ENCODE results near the gene CASS4.

Gene CASS4

GRCh38 chr20:56437196-56437960, 25.3 kb downstream of the CASS4 start:
- Histone ChIP-seq H3K27me3 (ENCODE audit: insufficient read depth, low read length, poor library complexity, severe bottlenecking) (no peaks in the 10 kb centered on the region), H3K4me1 (ENCODE audit: insufficient read depth, low read length, poor library complexity, severe bottlenecking) (peaks cover 28% of the 10 kb centered on the region), H3K9ac (ENCODE audit: low read depth, low read length, poor library complexity, severe bottlenecking) (no peak overlapping the region), H2AFZ (ENCODE audit: low read length) (no peak overlapping the region), H3F3A (ENCODE audit: low read depth) (no peaks in the 10 kb centered on the region), H4K20me1 (ENCODE audit: insufficient read depth, low read length, poor library complexity, severe bottlenecking) (no peaks in the 10 kb centered on the region), H3K36me3 (ENCODE audit: insufficient read depth, low read length) (no peaks in the 10 kb centered on the region), H3K79me2 (ENCODE audit: insufficient read depth, low read length) (no peaks in the 10 kb centered on the region), H3K9me2 (replicated peaks; ENCODE audit: low read depth, low read length) (no peaks in the 10 kb centered on the region), H3K4me3 (ENCODE audit: low read length, poor library complexity, severe bottlenecking) (no peak overlapping the region), H3K4me2 (ENCODE audit: low read depth, low read length, poor library complexity, severe bottlenecking) (no peak overlapping the region), H3K9me3 (ENCODE audit: insufficient read depth, low read depth, low read length) (no peaks in the 10 kb centered on the region)
- TF ChIP-seq CTCF (conservative IDR thresholded peaks at IDR 0.05; ENCODE audit: low read length) (no peak), EZH2phosphoT487 (IDR thresholded peaks at IDR 0.05; ENCODE audit: borderline replicate concordance) (no peak)

GRCh38 chr20:56438284-56438683, 26.2 kb downstream of the CASS4 start:
- no peaks in the 10 kb centered on the region for H3K9me2 ChIP-seq (replicated peaks; ENCODE audit: low read depth, low read length)
- no peaks in the 10 kb centered on the region for H3K9me3 ChIP-seq (ENCODE audit: insufficient read depth, low read depth, low read length)
- no peaks in the 10 kb centered on the region for H3K27me3 ChIP-seq (ENCODE audit: insufficient read depth, low read length, poor library complexity, severe bottlenecking)
- H3K4me1 ChIP-seq (ENCODE audit: insufficient read depth, low read length, poor library complexity, severe bottlenecking), result peaks cover 32% of the 10 kb centered on the region
- H4K20me1 ChIP-seq (ENCODE audit: insufficient read depth, low read length, poor library complexity, severe bottlenecking), result no peaks in the 10 kb centered on the region
- no peak for TF ChIP-seq CTCF (conservative IDR thresholded peaks at IDR 0.05; ENCODE audit: low read length)
- TF ChIP-seq EZH2phosphoT487 (IDR thresholded peaks at IDR 0.05; ENCODE audit: borderline replicate concordance), result no peak
- H3F3A ChIP-seq (ENCODE audit: low read depth), result no peaks in the 10 kb centered on the region
- no peak overlapping the region for H3K4me2 ChIP-seq (ENCODE audit: low read depth, low read length, poor library complexity, severe bottlenecking)
- no peak overlapping the region for H3K4me3 ChIP-seq (ENCODE audit: low read length, poor library complexity, severe bottlenecking)
- no peaks in the 10 kb centered on the region for H3K36me3 ChIP-seq (ENCODE audit: insufficient read depth, low read length)
- H2AFZ ChIP-seq (ENCODE audit: low read length), result no peak overlapping the region
- no peak overlapping the region for H3K9ac ChIP-seq (ENCODE audit: low read depth, low read length, poor library complexity, severe bottlenecking)
- no peaks in the 10 kb centered on the region for H3K79me2 ChIP-seq (ENCODE audit: insufficient read depth, low read length)

- H3K9me3 ChIP-seq (ENCODE audit: insufficient read depth, low read depth, low read length), result no peaks in the 10 kb centered on the region
- H3K36me3 ChIP-seq (ENCODE audit: insufficient read depth, low read length), result no peaks in the 10 kb centered on the region
- H3K4me3 ChIP-seq (ENCODE audit: low read length, poor library complexity, severe bottlenecking), result peak overlapping the region; percentile 50
- TF ChIP-seq CTCF (conservative IDR thresholded peaks at IDR 0.05; ENCODE audit: low read length) (no peak), EZH2phosphoT487 (IDR thresholded peaks at IDR 0.05; ENCODE audit: borderline replicate concordance) (no peak)
- no peaks in the 10 kb centered on the region for H4K20me1 ChIP-seq (ENCODE audit: insufficient read depth, low read length, poor library complexity, severe bottlenecking)
- H3F3A ChIP-seq (ENCODE audit: low read depth), result no peaks in the 10 kb centered on the region
- no peak overlapping the region for H3K9ac ChIP-seq (ENCODE audit: low read depth, low read length, poor library complexity, severe bottlenecking)
- H3K4me2 ChIP-seq (ENCODE audit: low read depth, low read length, poor library complexity, severe bottlenecking), result peak overlapping the region; percentile 79
- no peak overlapping the region for H2AFZ ChIP-seq (ENCODE audit: low read length)
- peaks cover 32% of the 10 kb centered on the region for H3K4me1 ChIP-seq (ENCODE audit: insufficient read depth, low read length, poor library complexity, severe bottlenecking)
- H3K9me2 ChIP-seq (replicated peaks; ENCODE audit: low read depth, low read length), result no peaks in the 10 kb centered on the region
- H3K79me2 ChIP-seq (ENCODE audit: insufficient read depth, low read length), result no peaks in the 10 kb centered on the region
- H3K27me3 ChIP-seq (ENCODE audit: insufficient read depth, low read length, poor library complexity, severe bottlenecking), result no peaks in the 10 kb centered on the region
Measured at GRCh38 chr20:56439771-56440291, 27.8 kb downstream of the CASS4 start.
